Karpas-422 (cell line): Measurements from ENCODE around the gene ZNF74. TPM values are rescaled to one million over a fixed set of nuclear protein-coding genes. Genes with fewer than 3 reads are reported as not detected.

Experiments
- DNase-seq: peaks from one replicate; pipeline ENCODE4 v3.0.0-alpha.2; 2015
- H2AFZ ChIP-seq: fragments of 200-600 bp; sonication (generic); 2 replicates; pipeline ENCODE4 v1.6.1; 2014; ENCODE audit warnings: antibody characterized with exemption, low read length, mixed read lengths
- H3K27ac ChIP-seq: fragments of 200-600 bp; sonication (generic); 2 replicates; pipeline ENCODE4 v1.5.1; 2014; ENCODE audit warnings: mild to moderate bottlenecking, low read length, moderate library complexity
- H3K27me3 ChIP-seq: fragments of 200-600 bp; sonication (generic); 2 replicates; pipeline ENCODE4 v1.6.1; 2014; ENCODE audit warnings: low read length, mixed read lengths
- H3K36me3 ChIP-seq: fragments of 200-600 bp; sonication (generic); 2 replicates; pipeline ENCODE4 v1.6.1; 2014; ENCODE audit warnings: low read length, mixed read lengths; ENCODE audit not compliant: insufficient read depth
- H3K4me1 ChIP-seq: fragments of 200-600 bp; sonication (generic); 2 replicates; pipeline ENCODE4 v1.6.1; 2014; ENCODE audit warnings: mild to moderate bottlenecking, low read length, mixed read lengths
- H3K4me2 ChIP-seq: fragments of 200-600 bp; sonication (generic); 2 replicates; pipeline ENCODE4 v1.6.1; 2014; ENCODE audit warnings: low read length, low read depth, mild to moderate bottlenecking; ENCODE audit not compliant: poor library complexity, severe bottlenecking
- H3K4me3 ChIP-seq: fragments of 200-600 bp; sonication (generic); 2 replicates; pipeline ENCODE4 v1.5.1; 2014; ENCODE audit warnings: mild to moderate bottlenecking, antibody characterized with exemption, low read length, mixed read lengths
- H3K79me2 ChIP-seq: fragments of 200-600 bp; sonication (generic); 2 replicates; pipeline ENCODE4 v1.6.1; 2014; ENCODE audit warnings: mild to moderate bottlenecking, low read length, mixed read lengths
- H3K9ac ChIP-seq: fragments of 200-600 bp; sonication (generic); 2 replicates; pipeline ENCODE4 v1.6.0; 2014; ENCODE audit warnings: low read length
- H3K9me2 ChIP-seq: fragments of 200-600 bp; sonication (generic), shearing (Covaris generic); replicated peaks from 2 replicates; pipeline ENCODE4 v1.6.0; 2014; ENCODE audit warnings: mild to moderate bottlenecking, low read length, moderate library complexity; ENCODE audit not compliant: insufficient read depth
- H3K9me3 ChIP-seq: fragments of 300-700, 200-600 bp; sonication (generic); 2 replicates; pipeline ENCODE4 v1.6.1; 2014; ENCODE audit warnings: low read length, mixed read lengths
- H4K20me1 ChIP-seq: fragments of 200-600 bp; sonication (generic); 2 replicates; pipeline ENCODE4 v1.6.1; 2014; ENCODE audit warnings: mild to moderate bottlenecking, antibody characterized with exemption, low read length, low read depth; ENCODE audit not compliant: insufficient read depth
- total RNA-seq: library from RNA; depleted of rRNA; stranded (reverse); fragments of >200 nt; shearing (Covaris generic); gene quantifications from 2 replicates; pipeline ENCODE4 v1.2.3, GENCODE V29; 2014; ENCODE audit warnings: low replicate concordance

The ZNF74 gene
- total RNA-seq, 1 experiment from 2014 or later: not detected

GRCh38 chr22:20428496-20429253 is 34.7 kb downstream of the ZNF74 start:
- Histone ChIP-seq H3K4me1 (no peaks in the 10 kb centered on the region), H3K79me2 (no peaks in the 10 kb centered on the region), H2AFZ (no peak overlapping the region), H3K9ac (peak overlapping the region; percentile 45; the same call in 1 of the 2 replicates), H3K27me3 (no peaks in the 10 kb centered on the region), H3K27ac (no peak overlapping the region), H3K36me3 (no peaks in the 10 kb centered on the region), H3K9me3 (no peaks in the 10 kb centered on the region), H3K4me2 (peak overlapping the region; percentile 32), H3K9me2 (no peaks in the 10 kb centered on the region), H4K20me1 (no peaks in the 10 kb centered on the region), H3K4me3 (peak overlapping the region; percentile 10; the same call in 1 of the 2 replicates)
- DNase-seq: no peak

DNA sequence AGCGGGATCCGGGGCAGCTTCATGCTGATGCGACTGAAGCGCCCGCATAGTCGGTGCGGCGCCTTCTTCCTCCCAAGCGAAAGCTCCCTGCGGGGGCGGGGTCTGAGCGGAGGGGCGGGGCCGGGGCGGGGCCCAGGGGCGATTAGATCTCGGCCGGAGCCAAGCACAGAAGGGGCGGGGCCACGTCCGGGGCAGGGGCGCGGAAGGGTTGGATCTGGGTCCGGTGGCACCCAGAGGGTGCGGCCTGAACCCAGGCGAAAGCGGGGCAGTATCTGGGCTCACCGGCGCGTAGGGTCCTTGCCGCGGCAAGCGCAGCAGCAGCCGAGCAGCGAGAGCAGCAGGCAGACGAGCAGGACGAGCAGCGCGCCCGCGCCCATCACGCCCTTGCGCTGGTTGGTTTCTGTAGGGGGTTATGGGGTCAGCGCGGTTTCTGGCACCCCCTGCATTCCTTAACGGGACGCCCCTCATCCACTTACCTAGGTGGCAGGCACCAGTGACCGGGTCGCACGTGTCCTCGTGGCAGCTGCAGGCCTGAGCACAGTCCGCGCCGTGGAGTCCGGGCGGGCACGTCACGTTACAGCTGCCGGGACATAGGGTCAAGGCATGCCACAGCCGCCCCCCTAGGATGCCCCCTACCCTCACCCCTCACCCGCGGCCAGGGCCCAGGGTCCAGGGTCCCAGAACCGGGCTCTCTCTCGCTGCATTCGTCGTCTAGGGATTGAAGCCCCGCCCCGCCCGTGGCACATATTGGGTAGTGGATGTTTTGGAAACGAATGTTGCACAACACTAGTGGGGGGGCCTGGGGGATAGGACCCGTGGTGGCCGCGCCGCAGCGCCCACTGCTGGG is 35.5 kb downstream of the ZNF74 start:
- Histone ChIP-seq H3K4me3 (peak overlapping the region; percentile 10; the same call in 1 of the 2 replicates), H3K4me1 (no peaks in the 10 kb centered on the region), H3K4me2 (peak overlapping the region; percentile 32), H3K27me3 (no peaks in the 10 kb centered on the region), H2AFZ (no peak overlapping the region), H3K9ac (peak overlapping the region; percentile 45; the same call in 1 of the 2 replicates), H3K9me2 (no peaks in the 10 kb centered on the region), H3K36me3 (no peaks in the 10 kb centered on the region), H4K20me1 (no peaks in the 10 kb centered on the region), H3K79me2 (no peaks in the 10 kb centered on the region), H3K9me3 (no peaks in the 10 kb centered on the region), H3K27ac (no peak overlapping the region)
- DNase-seq: peak; percentile 83

- Histone ChIP-seq H3K27me3 (no peaks in the 10 kb centered on the region), H3K79me2 (no peaks in the 10 kb centered on the region), H3K4me1 (no peaks in the 10 kb centered on the region), H3K4me3 (no peak overlapping the region), H4K20me1 (no peaks in the 10 kb centered on the region), H3K9ac (no peak overlapping the region), H3K27ac (no peak overlapping the region), H3K4me2 (no peak overlapping the region), H3K9me2 (no peaks in the 10 kb centered on the region), H3K9me3 (no peaks in the 10 kb centered on the region), H3K36me3 (no peaks in the 10 kb centered on the region), H2AFZ (no peak overlapping the region)
- DNase-seq: no peak
Observed at GRCh38 chr22:20430101-20430719, 36.3 kb downstream of the ZNF74 start.

DNA sequence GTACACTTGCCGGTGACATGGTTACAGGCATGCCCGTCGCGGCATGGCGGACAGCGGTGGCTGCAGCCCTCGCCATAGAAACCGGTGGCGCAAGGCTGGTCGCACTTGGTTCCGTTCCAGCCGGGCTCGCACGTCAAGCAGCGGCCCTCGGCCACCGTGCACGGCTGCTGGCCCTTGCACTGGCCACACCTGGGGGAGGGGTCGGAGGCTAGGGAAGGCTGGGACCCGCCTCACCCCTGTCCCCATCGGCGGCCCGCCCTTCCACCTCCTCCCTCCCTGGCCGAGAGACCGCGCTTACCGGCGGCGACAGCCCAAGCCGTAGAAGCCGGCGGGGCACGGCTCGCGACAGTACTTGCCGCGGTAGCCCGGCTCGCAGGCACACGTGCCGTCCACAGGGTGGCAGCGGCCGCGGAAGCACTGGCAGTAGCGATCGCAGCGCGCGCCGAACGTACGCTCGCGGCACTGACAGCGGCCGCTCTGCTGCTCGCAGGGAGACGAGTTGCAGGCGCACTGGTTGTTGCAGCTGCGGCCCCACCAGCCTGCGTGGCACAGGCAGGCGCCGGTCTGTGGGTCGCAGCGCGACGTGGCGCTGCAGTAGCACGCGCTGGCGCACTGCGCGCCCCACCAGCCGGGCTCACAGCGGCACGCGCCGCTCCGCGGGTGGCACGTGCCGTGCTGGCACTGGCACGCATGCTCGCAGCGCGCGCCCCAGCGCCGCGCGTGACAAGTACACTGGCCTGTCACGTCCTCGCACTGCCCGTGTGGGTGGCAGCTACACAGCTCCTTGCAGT is 37.0 kb downstream of the ZNF74 start:
- no peaks in the 10 kb centered on the region for H3K36me3 ChIP-seq
- no peaks in the 10 kb centered on the region for H3K9me3 ChIP-seq
- H3K27me3 ChIP-seq: no peaks in the 10 kb centered on the region
- H3K4me3 ChIP-seq: no peak overlapping the region
- no peaks in the 10 kb centered on the region for H3K9me2 ChIP-seq
- no peaks in the 10 kb centered on the region for H3K79me2 ChIP-seq
- H3K4me1 ChIP-seq: no peaks in the 10 kb centered on the region
- no peak for DNase-seq
- no peaks in the 10 kb centered on the region for H4K20me1 ChIP-seq
- H3K4me2 ChIP-seq: no peak overlapping the region
- H3K9ac ChIP-seq: no peak overlapping the region
- H2AFZ ChIP-seq: no peak overlapping the region
- H3K27ac ChIP-seq: no peak overlapping the region

DNA sequence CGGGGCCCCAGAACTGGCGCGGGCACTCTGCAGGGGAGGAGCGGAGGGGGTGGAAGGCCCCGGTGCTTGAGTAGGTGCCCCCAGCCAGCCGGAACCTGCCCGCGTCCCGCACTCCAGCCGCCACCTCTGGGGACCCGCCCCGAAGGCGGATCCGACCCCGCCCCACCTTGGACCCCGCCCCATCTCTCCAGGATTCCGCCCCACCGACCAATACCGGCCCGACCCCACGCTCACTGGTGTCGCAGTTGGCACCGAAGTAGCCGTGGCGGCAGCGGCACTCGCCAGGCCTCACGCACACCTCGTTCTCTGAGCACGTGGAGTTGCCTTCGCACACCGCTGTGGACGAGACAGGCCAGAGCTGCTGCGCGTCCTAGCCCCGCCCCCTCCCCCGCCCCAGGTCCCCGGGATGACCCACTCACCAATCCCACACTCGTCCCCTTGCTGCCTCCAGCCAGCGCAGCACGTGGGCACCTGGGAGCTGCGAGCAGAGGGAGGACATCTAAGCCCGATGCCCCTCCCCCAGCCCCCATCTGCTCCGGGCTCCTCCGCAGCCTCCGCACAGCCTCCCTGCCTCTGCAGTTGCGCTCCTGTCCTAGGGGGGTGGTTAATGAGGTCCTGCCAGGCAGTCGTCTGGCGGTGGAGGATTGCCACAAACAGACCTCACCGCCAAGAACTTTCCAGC is 37.7 kb downstream of the ZNF74 start:
- Histone ChIP-seq H3K4me2 (no peak overlapping the region), H3K27me3 (no peaks in the 10 kb centered on the region), H3K27ac (no peak overlapping the region), H4K20me1 (no peaks in the 10 kb centered on the region), H3K9me2 (no peaks in the 10 kb centered on the region), H3K36me3 (no peaks in the 10 kb centered on the region), H3K79me2 (no peaks in the 10 kb centered on the region), H3K4me1 (no peaks in the 10 kb centered on the region), H2AFZ (no peak overlapping the region), H3K9ac (no peak overlapping the region), H3K4me3 (no peak overlapping the region), H3K9me3 (no peaks in the 10 kb centered on the region)
- no peak for DNase-seq

DNA sequence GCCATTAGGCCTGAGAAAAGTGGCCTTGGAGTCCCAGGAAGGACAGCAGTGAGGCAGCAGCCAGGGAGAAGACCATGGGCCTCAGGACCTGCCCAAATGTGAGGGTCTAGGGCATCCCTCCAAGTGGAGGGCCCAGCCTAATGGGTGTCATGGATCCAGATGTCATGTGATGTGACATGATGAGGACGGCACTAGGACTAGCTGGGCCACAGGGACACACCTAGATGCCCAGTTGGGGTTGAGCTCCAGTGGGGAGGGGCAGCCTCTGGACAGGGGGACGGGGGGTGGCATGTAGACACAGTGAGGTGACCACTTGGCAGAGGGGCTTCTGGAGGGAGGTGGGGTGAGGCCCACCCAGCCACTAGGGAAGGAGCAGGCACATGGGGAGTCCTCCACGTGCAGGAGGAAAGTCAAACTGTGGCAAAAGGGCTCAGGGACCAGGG is 38.3 kb downstream of the ZNF74 start:
- Histone ChIP-seq H3K79me2 (no peaks in the 10 kb centered on the region), H3K4me2 (no peak overlapping the region), H3K9me3 (no peaks in the 10 kb centered on the region), H3K4me1 (no peaks in the 10 kb centered on the region), H3K27me3 (no peaks in the 10 kb centered on the region), H3K27ac (no peak overlapping the region), H3K9me2 (no peaks in the 10 kb centered on the region), H3K4me3 (no peak overlapping the region), H3K9ac (no peak overlapping the region), H3K36me3 (no peaks in the 10 kb centered on the region), H2AFZ (no peak overlapping the region), H4K20me1 (no peaks in the 10 kb centered on the region)
- DNase-seq: no peak

GRCh38 chr22:20433191-20433590 is 39.2 kb downstream of the ZNF74 start:
- no peaks in the 10 kb centered on the region for H3K9me2 ChIP-seq
- H4K20me1 ChIP-seq: no peaks in the 10 kb centered on the region
- H3K4me3 ChIP-seq: no peak overlapping the region
- no peak for DNase-seq
- H3K9me3 ChIP-seq: no peaks in the 10 kb centered on the region
- no peak overlapping the region for H2AFZ ChIP-seq
- H3K27ac ChIP-seq: no peak overlapping the region
- H3K79me2 ChIP-seq: no peaks in the 10 kb centered on the region
- no peak overlapping the region for H3K4me2 ChIP-seq
- H3K9ac ChIP-seq: no peak overlapping the region
- H3K36me3 ChIP-seq: no peaks in the 10 kb centered on the region
- H3K27me3 ChIP-seq: no peaks in the 10 kb centered on the region
- no peaks in the 10 kb centered on the region for H3K4me1 ChIP-seq
